WTC11 (cell line): ENCODE results near the gene SH3GL2. TPM values are rescaled to one million over a fixed set of nuclear protein-coding genes. Genes with fewer than 3 reads are reported as not detected.

Source experiments
- ATAC-seq: fragments of 200-7000 bp; cut with Tn5 transposase; 2 replicates; pipeline ENCODE4 v1.10.0; 2021; ENCODE audit warnings: mild to moderate bottlenecking, moderate library complexity
- CTCF ChIA-PET: fragments of 300-600 bp; sonication (Branson Sonifier 250); formaldehyde crosslinking; loops from one replicate; lab custom pipeline; 2021; ENCODE audit warnings: antibody characterized with exemption; lab: Charles Lee
- POLR2A ChIA-PET: fragments of 350-600 bp; sonication (Branson Sonifier 250); formaldehyde crosslinking; loops from one replicate; lab custom pipeline; 2021; ENCODE audit warnings: antibody characterized with exemption; lab: Charles Lee
- DNase-seq: peaks from one replicate; pipeline ENCODE4 v3.0.0; 2021; ENCODE audit warnings: low spot score
- H3K27ac Mint-ChIP-seq: 2 replicates; pipeline ENCODE4 v1.8.0; 2021; ENCODE audit warnings: mixed read lengths
- H3K27me3 Mint-ChIP-seq: 2 replicates; pipeline ENCODE4 v1.8.0; 2021; ENCODE audit warnings: low read depth, mild to moderate bottlenecking, moderate library complexity, mixed read lengths
- H3K36me3 Mint-ChIP-seq: 2 replicates; pipeline ENCODE4 v1.8.0; 2021; ENCODE audit warnings: mixed read lengths
- H3K4me1 Mint-ChIP-seq: 2 replicates; pipeline ENCODE4 v1.8.0; 2022; ENCODE audit warnings: mixed read lengths
- H3K4me3 Mint-ChIP-seq: 2 replicates; pipeline ENCODE4 v1.8.0; 2021; ENCODE audit warnings: mild to moderate bottlenecking, moderate library complexity, mixed read lengths
- H3K9me3 Mint-ChIP-seq: 2 replicates; pipeline ENCODE4 v1.8.0; 2021; ENCODE audit warnings: mixed read lengths
- CBFB ChIP-seq: sonication (generic); formaldehyde crosslinking; IDR thresholded peaks from 2 replicates; pipeline ENCODE4 v1.8.1; 2022; ENCODE audit warnings: mild to moderate bottlenecking, low read depth, missing genetic modification reagents
- CREB1 ChIP-seq: sonication (generic); formaldehyde crosslinking; IDR thresholded peaks from 2 replicates; pipeline ENCODE4 v1.8.0; 2023; ENCODE audit warnings: mild to moderate bottlenecking, missing genetic modification reagents
- EMX1 ChIP-seq: fragments of 250-450 bp; sonication (Bioruptor Pico); IDR thresholded peaks from 2 replicates; pipeline ENCODE4 v1.8.0; 2021; ENCODE audit warnings: mild to moderate bottlenecking
- FOXJ3 ChIP-seq: sonication (generic); formaldehyde crosslinking; IDR thresholded peaks from 2 replicates; pipeline ENCODE4 v1.9.0; 2021; ENCODE audit warnings: missing genetic modification reagents, mild to moderate bottlenecking, borderline replicate concordance
- FOXK1 ChIP-seq: sonication (generic); formaldehyde crosslinking; IDR thresholded peaks from 2 replicates; pipeline ENCODE4 v1.8.0; 2022; ENCODE audit warnings: mild to moderate bottlenecking, moderate library complexity, missing genetic modification reagents
- FOXP1 ChIP-seq: sonication (generic); formaldehyde crosslinking; IDR thresholded peaks from 2 replicates; pipeline ENCODE4 v1.8.0; 2022; ENCODE audit warnings: missing genetic modification reagents, mild to moderate bottlenecking, moderate library complexity, borderline replicate concordance
- IRF2 ChIP-seq: sonication (generic); formaldehyde crosslinking; IDR thresholded peaks from 2 replicates; pipeline ENCODE4 v1.8.0; 2022; ENCODE audit warnings: low read depth, missing genetic modification reagents, borderline replicate concordance
- MXD4 ChIP-seq: fragments of 250-450 bp; sonication (Bioruptor Pico); IDR thresholded peaks from 2 replicates; pipeline ENCODE4 v1.8.0; 2021; ENCODE audit warnings: mild to moderate bottlenecking, moderate library complexity, borderline replicate concordance
- NFATC4 ChIP-seq: fragments of 250-450 bp; sonication (Bioruptor Pico); IDR thresholded peaks from 2 replicates; pipeline ENCODE4 v1.9.0; 2021; ENCODE audit warnings: mild to moderate bottlenecking
- NFE2L1 ChIP-seq: sonication (generic); formaldehyde crosslinking; IDR thresholded peaks from 2 replicates; pipeline ENCODE4 v1.8.1; 2023; ENCODE audit warnings: missing genetic modification reagents
- OVOL2 ChIP-seq: fragments of 250-450 bp; sonication (Bioruptor Pico); IDR thresholded peaks from 2 replicates; pipeline ENCODE4 v1.9.0; 2021; ENCODE audit warnings: mild to moderate bottlenecking, borderline replicate concordance
- PRRX2 ChIP-seq: fragments of 250-450 bp; sonication (Bioruptor Pico); IDR thresholded peaks from 2 replicates; pipeline ENCODE4 v1.8.0; 2021; ENCODE audit warnings: mild to moderate bottlenecking
- RELA ChIP-seq: sonication (generic); formaldehyde crosslinking; IDR thresholded peaks from 2 replicates; pipeline ENCODE4 v1.8.1; 2022; ENCODE audit warnings: missing genetic modification reagents, mild to moderate bottlenecking, borderline replicate concordance
- SMAD3 ChIP-seq: sonication (generic); formaldehyde crosslinking; IDR thresholded peaks from 2 replicates; pipeline ENCODE4 v1.8.0; 2022; ENCODE audit warnings: missing genetic modification reagents, mild to moderate bottlenecking, borderline replicate concordance
- SP1 ChIP-seq: sonication (generic); formaldehyde crosslinking; conservative IDR thresholded peaks from 2 replicates; pipeline ENCODE4 v1.8.1; 2022; ENCODE audit warnings: missing genetic modification reagents
- TEAD1 ChIP-seq: sonication (generic); formaldehyde crosslinking; IDR thresholded peaks from 2 replicates; pipeline ENCODE4 v1.8.0; 2022; ENCODE audit warnings: mild to moderate bottlenecking, missing genetic modification reagents
- ZNF219 ChIP-seq: sonication (generic); formaldehyde crosslinking; IDR thresholded peaks from 2 replicates; pipeline ENCODE4 v1.8.0; 2023; ENCODE audit warnings: missing genetic modification reagents, mild to moderate bottlenecking, borderline replicate concordance
- ZNF232 ChIP-seq: sonication (generic); formaldehyde crosslinking; IDR thresholded peaks from 2 replicates; pipeline ENCODE4 v1.8.0; 2022; ENCODE audit warnings: mild to moderate bottlenecking, missing genetic modification reagents
- ZNF423 ChIP-seq: fragments of 250-450 bp; sonication (Bioruptor Pico); IDR thresholded peaks from 2 replicates; pipeline ENCODE4 v2.1.2; 2022; ENCODE audit warnings: mild to moderate bottlenecking, moderate library complexity
- total RNA-seq: library from RNA; stranded (reverse); gene quantifications from 3 replicates; pipeline ENCODE4 v1.2.3, GENCODE V29; 2021
- TF ChIP-seq, protein P1 (sequence below): sonication (generic); formaldehyde crosslinking; IDR thresholded peaks from 2 replicates; pipeline ENCODE4 v1.8.0; 2022; ENCODE audit warnings: mild to moderate bottlenecking, missing genetic modification reagents
- TF ChIP-seq, protein P2 (sequence below): sonication (generic); formaldehyde crosslinking; IDR thresholded peaks from 2 replicates; pipeline ENCODE4 v1.8.1; 2023; ENCODE audit warnings: mild to moderate bottlenecking, missing genetic modification reagents, moderate library complexity
- TF ChIP-seq, protein P3 (sequence below): sonication (generic); formaldehyde crosslinking; IDR thresholded peaks from 2 replicates; pipeline ENCODE4 v1.8.1; 2022; ENCODE audit warnings: low read depth, mild to moderate bottlenecking, moderate library complexity, missing genetic modification reagents, borderline replicate concordance
- TF ChIP-seq, protein P4 (sequence below): sonication (generic); formaldehyde crosslinking; IDR thresholded peaks from 2 replicates; pipeline ENCODE4 v1.8.0; 2023; ENCODE audit warnings: missing genetic modification reagents, mild to moderate bottlenecking, borderline replicate concordance
- TF ChIP-seq, protein P5 (sequence below): sonication (generic); formaldehyde crosslinking; IDR thresholded peaks from 2 replicates; pipeline ENCODE4 v1.8.0; 2022; ENCODE audit warnings: mild to moderate bottlenecking, missing genetic modification reagents
- TF ChIP-seq, protein P6 (sequence below): sonication (generic); formaldehyde crosslinking; conservative IDR thresholded peaks from 2 replicates; pipeline ENCODE4 v1.8.1; 2022; ENCODE audit warnings: mild to moderate bottlenecking, missing genetic modification reagents
- TF ChIP-seq, protein P7 (sequence below): sonication (generic); formaldehyde crosslinking; conservative IDR thresholded peaks from 2 replicates; pipeline ENCODE4 v1.8.1; 2023; ENCODE audit warnings: mild to moderate bottlenecking, low read depth, missing genetic modification reagents, moderate library complexity
- TF ChIP-seq, protein P8 (sequence below): sonication (generic); formaldehyde crosslinking; IDR thresholded peaks from 2 replicates; pipeline ENCODE4 v1.8.1; 2023; ENCODE audit warnings: mild to moderate bottlenecking, missing genetic modification reagents, moderate library complexity

SH3GL2 gene
- total RNA-seq, 1 experiment from 2014 or later, result 4.2 TPM

DNA sequence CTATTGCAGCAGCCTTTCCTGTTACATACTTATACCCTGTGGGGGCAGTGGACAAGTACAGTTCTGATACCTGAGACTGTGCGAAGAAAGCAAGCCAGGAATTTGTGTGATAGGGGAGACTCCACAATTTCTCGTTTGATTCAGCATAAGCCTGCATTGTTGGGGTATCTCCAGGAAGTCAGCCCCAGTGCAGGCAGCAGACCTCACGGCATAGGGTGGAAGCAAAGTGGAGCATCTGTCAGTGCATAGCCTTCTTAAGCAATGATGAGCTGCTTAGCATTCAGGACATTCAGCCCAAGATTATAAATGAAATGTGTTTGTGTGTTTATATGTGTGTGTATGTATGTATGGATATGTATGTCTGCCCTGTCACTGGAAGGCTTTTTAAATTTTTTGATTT is 157.0 kb downstream of the SH3GL2 start:
- TF ChIP-seq FOXP1 (CRISPR knock-in tag) (no peak), ZNF232 (no peak), PRRX2 (CRISPR knock-in tag) (no peak), RELA (CRISPR knock-in tag) (no peak), SP1 (CRISPR knock-in tag) (no peak), IRF2 (CRISPR knock-in tag) (no peak), ZNF219 (no peak), TEAD1 (CRISPR knock-in tag) (no peak), CBFB (CRISPR knock-in tag) (no peak), SMAD3 (no peak), CREB1 (no peak)
- TF ChIP-seq, protein P1, sequence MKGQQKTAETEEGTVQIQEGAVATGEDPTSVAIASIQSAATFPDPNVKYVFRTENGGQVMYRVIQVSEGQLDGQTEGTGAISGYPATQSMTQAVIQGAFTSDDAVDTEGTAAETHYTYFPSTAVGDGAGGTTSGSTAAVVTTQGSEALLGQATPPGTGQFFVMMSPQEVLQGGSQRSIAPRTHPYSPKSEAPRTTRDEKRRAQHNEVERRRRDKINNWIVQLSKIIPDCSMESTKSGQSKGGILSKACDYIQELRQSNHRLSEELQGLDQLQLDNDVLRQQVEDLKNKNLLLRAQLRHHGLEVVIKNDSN (CRISPR knock-in tag), result no peak
- TF ChIP-seq, protein P2, sequence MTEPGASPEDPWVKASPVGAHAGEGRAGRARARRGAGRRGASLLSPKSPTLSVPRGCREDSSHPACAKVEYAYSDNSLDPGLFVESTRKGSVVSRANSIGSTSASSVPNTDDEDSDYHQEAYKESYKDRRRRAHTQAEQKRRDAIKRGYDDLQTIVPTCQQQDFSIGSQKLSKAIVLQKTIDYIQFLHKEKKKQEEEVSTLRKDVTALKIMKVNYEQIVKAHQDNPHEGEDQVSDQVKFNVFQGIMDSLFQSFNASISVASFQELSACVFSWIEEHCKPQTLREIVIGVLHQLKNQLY, result no peak
- TF ChIP-seq, protein P3, sequence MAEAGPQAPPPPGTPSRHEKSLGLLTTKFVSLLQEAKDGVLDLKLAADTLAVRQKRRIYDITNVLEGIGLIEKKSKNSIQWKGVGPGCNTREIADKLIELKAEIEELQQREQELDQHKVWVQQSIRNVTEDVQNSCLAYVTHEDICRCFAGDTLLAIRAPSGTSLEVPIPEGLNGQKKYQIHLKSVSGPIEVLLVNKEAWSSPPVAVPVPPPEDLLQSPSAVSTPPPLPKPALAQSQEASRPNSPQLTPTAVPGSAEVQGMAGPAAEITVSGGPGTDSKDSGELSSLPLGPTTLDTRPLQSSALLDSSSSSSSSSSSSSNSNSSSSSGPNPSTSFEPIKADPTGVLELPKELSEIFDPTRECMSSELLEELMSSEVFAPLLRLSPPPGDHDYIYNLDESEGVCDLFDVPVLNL (CRISPR knock-in tag), result no peak
- TF ChIP-seq, protein P4, sequence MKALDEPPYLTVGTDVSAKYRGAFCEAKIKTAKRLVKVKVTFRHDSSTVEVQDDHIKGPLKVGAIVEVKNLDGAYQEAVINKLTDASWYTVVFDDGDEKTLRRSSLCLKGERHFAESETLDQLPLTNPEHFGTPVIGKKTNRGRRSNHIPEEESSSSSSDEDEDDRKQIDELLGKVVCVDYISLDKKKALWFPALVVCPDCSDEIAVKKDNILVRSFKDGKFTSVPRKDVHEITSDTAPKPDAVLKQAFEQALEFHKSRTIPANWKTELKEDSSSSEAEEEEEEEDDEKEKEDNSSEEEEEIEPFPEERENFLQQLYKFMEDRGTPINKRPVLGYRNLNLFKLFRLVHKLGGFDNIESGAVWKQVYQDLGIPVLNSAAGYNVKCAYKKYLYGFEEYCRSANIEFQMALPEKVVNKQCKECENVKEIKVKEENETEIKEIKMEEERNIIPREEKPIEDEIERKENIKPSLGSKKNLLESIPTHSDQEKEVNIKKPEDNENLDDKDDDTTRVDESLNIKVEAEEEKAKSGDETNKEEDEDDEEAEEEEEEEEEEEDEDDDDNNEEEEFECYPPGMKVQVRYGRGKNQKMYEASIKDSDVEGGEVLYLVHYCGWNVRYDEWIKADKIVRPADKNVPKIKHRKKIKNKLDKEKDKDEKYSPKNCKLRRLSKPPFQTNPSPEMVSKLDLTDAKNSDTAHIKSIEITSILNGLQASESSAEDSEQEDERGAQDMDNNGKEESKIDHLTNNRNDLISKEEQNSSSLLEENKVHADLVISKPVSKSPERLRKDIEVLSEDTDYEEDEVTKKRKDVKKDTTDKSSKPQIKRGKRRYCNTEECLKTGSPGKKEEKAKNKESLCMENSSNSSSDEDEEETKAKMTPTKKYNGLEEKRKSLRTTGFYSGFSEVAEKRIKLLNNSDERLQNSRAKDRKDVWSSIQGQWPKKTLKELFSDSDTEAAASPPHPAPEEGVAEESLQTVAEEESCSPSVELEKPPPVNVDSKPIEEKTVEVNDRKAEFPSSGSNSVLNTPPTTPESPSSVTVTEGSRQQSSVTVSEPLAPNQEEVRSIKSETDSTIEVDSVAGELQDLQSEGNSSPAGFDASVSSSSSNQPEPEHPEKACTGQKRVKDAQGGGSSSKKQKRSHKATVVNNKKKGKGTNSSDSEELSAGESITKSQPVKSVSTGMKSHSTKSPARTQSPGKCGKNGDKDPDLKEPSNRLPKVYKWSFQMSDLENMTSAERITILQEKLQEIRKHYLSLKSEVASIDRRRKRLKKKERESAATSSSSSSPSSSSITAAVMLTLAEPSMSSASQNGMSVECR (CRISPR knock-in tag), result no peak
- TF ChIP-seq, protein P5, sequence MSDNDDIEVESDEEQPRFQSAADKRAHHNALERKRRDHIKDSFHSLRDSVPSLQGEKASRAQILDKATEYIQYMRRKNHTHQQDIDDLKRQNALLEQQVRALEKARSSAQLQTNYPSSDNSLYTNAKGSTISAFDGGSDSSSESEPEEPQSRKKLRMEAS (CRISPR knock-in tag), result no peak
- Mint-ChIP-seq H3K27me3 (no peaks in the 10 kb centered on the region), H3K36me3 (no peaks in the 10 kb centered on the region), H3K9me3 (peaks cover 6% of the 10 kb centered on the region), H3K4me3 (no peak overlapping the region), H3K4me1 (peaks cover 3% of the 10 kb centered on the region; the same call in 1 of the 2 replicates), H3K27ac (no peak overlapping the region)
- DNase-seq, result no peak
- ChIA-PET POLR2A (no interaction called here), CTCF (no interaction called here)
- no peak for ATAC-seq

DNA sequence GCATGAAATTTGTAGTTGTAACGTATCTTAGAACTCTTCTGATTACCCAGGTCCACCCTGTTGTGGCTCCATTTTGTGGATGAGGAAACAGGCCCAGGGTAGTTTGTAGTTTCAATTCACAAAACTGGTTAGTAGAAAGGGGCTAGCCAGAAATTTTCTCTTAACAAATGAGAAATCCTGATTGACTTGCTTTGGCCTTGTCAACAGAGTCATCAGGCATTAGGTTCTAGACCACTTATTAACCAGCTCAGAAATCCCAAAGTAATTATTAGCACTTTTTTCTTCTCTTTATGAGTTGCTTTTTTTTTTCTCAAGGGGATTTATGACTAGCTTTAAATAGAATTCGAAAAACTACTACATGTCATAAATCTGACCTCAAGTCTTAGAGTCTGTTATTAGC is 160.2 kb downstream of the SH3GL2 start:
- DNase-seq (no peak), ATAC-seq (no peak)
- no peak overlapping the region for H3K4me3 Mint-ChIP-seq
- H3K27ac Mint-ChIP-seq, result no peak overlapping the region
- H3K27me3 Mint-ChIP-seq, result no peaks in the 10 kb centered on the region
- POLR2A ChIA-PET, result no interaction called here
- peaks cover 7% of the 10 kb centered on the region for H3K4me1 Mint-ChIP-seq
- H3K9me3 Mint-ChIP-seq, result peaks cover 6% of the 10 kb centered on the region
- CTCF ChIA-PET, result no interaction called here
- no peaks in the 10 kb centered on the region for H3K36me3 Mint-ChIP-seq
- TF ChIP-seq EMX1, result no peak
- no peak for TF ChIP-seq ZNF423 (CRISPR knock-in tag)
- TF ChIP-seq, protein P6, sequence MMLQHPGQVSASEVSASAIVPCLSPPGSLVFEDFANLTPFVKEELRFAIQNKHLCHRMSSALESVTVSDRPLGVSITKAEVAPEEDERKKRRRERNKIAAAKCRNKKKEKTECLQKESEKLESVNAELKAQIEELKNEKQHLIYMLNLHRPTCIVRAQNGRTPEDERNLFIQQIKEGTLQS (CRISPR knock-in tag), result no peak
- no peak for TF ChIP-seq MXD4 (CRISPR knock-in tag)
- TF ChIP-seq OVOL2 (CRISPR knock-in tag), result no peak
- no peak for TF ChIP-seq FOXJ3 (CRISPR knock-in tag)
- TF ChIP-seq NFATC4, result no peak
- TF ChIP-seq NFE2L1 (CRISPR knock-in tag), result no peak
- TF ChIP-seq, protein P7, sequence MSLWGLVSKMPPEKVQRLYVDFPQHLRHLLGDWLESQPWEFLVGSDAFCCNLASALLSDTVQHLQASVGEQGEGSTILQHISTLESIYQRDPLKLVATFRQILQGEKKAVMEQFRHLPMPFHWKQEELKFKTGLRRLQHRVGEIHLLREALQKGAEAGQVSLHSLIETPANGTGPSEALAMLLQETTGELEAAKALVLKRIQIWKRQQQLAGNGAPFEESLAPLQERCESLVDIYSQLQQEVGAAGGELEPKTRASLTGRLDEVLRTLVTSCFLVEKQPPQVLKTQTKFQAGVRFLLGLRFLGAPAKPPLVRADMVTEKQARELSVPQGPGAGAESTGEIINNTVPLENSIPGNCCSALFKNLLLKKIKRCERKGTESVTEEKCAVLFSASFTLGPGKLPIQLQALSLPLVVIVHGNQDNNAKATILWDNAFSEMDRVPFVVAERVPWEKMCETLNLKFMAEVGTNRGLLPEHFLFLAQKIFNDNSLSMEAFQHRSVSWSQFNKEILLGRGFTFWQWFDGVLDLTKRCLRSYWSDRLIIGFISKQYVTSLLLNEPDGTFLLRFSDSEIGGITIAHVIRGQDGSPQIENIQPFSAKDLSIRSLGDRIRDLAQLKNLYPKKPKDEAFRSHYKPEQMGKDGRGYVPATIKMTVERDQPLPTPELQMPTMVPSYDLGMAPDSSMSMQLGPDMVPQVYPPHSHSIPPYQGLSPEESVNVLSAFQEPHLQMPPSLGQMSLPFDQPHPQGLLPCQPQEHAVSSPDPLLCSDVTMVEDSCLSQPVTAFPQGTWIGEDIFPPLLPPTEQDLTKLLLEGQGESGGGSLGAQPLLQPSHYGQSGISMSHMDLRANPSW (CRISPR knock-in tag), result no peak
- no peak for TF ChIP-seq FOXK1 (CRISPR knock-in tag)
- TF ChIP-seq, protein P8, sequence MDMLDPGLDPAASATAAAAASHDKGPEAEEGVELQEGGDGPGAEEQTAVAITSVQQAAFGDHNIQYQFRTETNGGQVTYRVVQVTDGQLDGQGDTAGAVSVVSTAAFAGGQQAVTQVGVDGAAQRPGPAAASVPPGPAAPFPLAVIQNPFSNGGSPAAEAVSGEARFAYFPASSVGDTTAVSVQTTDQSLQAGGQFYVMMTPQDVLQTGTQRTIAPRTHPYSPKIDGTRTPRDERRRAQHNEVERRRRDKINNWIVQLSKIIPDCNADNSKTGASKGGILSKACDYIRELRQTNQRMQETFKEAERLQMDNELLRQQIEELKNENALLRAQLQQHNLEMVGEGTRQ, result no peak
- TF ChIP-seq, protein P5 (CRISPR knock-in tag), result no peak
